Epithelial cell of esophagus (primary cell): ENCODE results near the gene PTPRM.

ENCODE experiments used
- DNase-seq: peaks from one replicate; pipeline ENCODE4 v3.0.0; 2010; ENCODE audit warnings: low read depth
- H3K4me3 ChIP-seq: 2 replicates; pipeline ENCODE4 v1.5.1; 2011; ENCODE audit warnings: mild to moderate bottlenecking, low read length, control low read depth
- CTCF ChIP-seq: IDR thresholded peaks from 2 replicates; pipeline ENCODE4 v1.5.1; 2011; ENCODE audit warnings: low read depth, mild to moderate bottlenecking, low read length, control low read depth, inconsistent platforms; ENCODE audit not compliant: insufficient read depth; ENCODE audit errors: missing control alignments

PTPRM gene

DNA sequence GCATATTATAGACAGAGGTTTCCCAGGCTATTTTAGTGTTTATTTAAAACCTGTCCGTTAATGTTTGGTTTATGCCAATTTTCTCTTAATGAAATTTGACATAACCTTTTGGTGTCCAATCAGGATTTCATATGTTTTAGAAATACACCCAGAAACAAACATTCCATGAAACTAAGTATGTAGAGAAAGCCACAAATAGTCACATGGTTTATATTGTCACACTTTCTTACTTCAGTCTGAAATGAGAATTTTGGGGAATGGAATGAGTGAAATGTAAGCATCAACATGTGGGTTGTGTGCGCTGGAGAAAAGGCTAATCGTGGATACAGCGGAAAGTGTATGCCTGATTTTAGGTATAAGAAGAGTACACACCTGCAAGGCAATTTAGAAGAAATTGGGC, 765.2 kb downstream of the PTPRM start:
- TF ChIP-seq CTCF = no peak
- no peak overlapping the region for H3K4me3 ChIP-seq
- DNase-seq = no peak

DNA sequence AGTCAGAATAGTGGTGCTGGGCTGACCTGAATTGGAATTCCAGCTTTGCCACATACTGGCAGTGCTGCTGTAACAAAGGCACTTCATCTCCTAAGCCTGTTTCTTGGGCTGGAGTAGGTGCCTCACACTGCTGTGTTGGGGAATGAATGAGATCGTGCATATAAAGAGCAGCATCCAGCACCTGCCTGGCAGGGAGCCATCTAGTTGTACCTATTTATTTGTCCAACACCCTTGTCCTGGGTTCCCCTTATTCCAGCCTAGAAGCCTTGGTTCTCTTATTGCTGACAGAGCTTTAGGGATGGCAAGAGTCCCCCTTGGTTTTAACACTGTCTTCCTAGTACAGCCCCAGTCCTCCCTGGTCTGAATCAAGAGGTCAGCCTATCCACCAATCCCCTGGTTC, 766.8 kb downstream of the PTPRM start:
- no peak overlapping the region for H3K4me3 ChIP-seq
- DNase-seq = no peak
- no peak for TF ChIP-seq CTCF

- no peak for DNase-seq
- H3K4me3 ChIP-seq = no peak overlapping the region
- no peak for TF ChIP-seq CTCF
These were observed 770.1 kb downstream of the PTPRM start for GRCh38 chr18:8337211-8337610.

DNA sequence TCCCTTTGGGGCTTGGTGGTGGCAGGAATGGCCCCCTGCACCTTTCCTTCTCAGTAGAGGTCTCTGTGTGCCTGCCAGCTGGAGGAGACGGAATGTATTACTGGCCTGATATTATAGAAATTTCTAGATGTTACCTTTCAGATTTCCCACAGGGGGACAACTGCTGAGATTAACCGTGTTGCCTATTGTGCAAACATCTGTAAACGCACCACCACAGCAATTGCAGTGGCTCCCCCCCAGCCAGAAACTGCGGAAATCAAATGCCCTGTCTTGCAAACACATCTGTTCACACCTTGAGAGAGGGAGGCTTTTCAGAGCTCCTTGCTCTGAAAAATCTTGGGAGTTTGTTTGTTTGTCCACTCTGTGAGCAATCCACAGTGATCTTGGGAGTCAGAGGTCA, 772.1 kb downstream of the PTPRM start:
- H3K4me3 ChIP-seq = no peak overlapping the region
- no peak for TF ChIP-seq CTCF
- no peak for DNase-seq

- DNase-seq = no peak
These were observed 772.8 kb downstream of the PTPRM start for GRCh38 chr18:8339952-8340351.

GRCh38 chr18:8341481-8342230, 774.5 kb downstream of the PTPRM start:
- TF ChIP-seq CTCF = no peak
- no peak for DNase-seq
- H3K4me3 ChIP-seq = no peak overlapping the region

More at GRCh38 chr18:8339952-8340351, 772.8 kb downstream of the PTPRM start:
- no peak for TF ChIP-seq CTCF
- no peak overlapping the region for H3K4me3 ChIP-seq
